K562 (cell line): Measurements from ENCODE around the gene SERGEF. TPM values are rescaled to one million over a fixed set of nuclear protein-coding genes. Genes with fewer than 3 reads are reported as not detected.

Experiments
- ATAC-seq: fragments of 200-7000 bp; cut with Tn5 transposase; 3 replicates; pipeline ENCODE4 v1.9.1; 2020; ENCODE audit warnings: moderate library complexity
- BruUV-seq: library from RNA; stranded (reverse); fragments of 400-500 nt; replicated peaks from 2 replicates; lab custom pipeline; 2021; lab: Mats Ljungman, UMichigan
- CTCF ChIA-PET: fragments of 300-600 bp; formaldehyde crosslinking; extraction: SDS; loops from one replicate; lab custom pipeline; 2021; ENCODE audit warnings: low intra/inter-chr PET ratio; lab: Yijun Ruan, JAX
- POLR2A ChIA-PET: fragments of 300-600, 350-650 bp; sonication (Branson Sonifier 250); formaldehyde crosslinking; extraction: SDS; loops from one replicate; lab custom pipeline; 2021; ENCODE audit warnings: antibody characterized with exemption, inconsistent platforms; lab: Yijun Ruan, JAX
- DNase-seq, 4 experiments: peaks; one replicate each; pipeline versions ENCODE4 v3.0.0 to v3.0.0-alpha.2; 2011 to 2018; ENCODE audit warnings: low spot score in 3 of 4, mixed read lengths in 3 of 4; ENCODE audit errors: extremely low read depth in 1 of 4
- FAIRE-seq: peaks from 2 replicates; lab custom pipeline; 2011; peaks lifted over from hg19 to GRCh38; lab: Jason Lieb, UNC
- H2AFZ ChIP-seq: 2 replicates; pipeline ENCODE4 v1.6.0; 2011; ENCODE audit warnings: low read depth, low read length, control low read depth, inconsistent platforms
- H3K27ac ChIP-seq: fragments of 200-600 bp; 3 replicates; pipeline ENCODE4 v1.8.0; 2011; ENCODE audit warnings: low read depth, mild to moderate bottlenecking, control low read depth, inconsistent platforms, low read length, moderate library complexity, mixed read lengths; ENCODE audit errors: extremely low read depth
- H3K27me3 ChIP-seq, 2 experiments: fragments of 300-600 bp in 1 of 2; 2 replicates in 1 of 2; 3 replicates in 1 of 2; pipeline versions ENCODE4 v1.6.0 to v1.8.0; 2011; ENCODE audit warnings: inconsistent platforms in 2 of 2, low read length in 2 of 2, mild to moderate bottlenecking in 1 of 2, mixed read lengths in 1 of 2, moderate library complexity in 1 of 2; ENCODE audit not compliant: control insufficient read depth in 2 of 2, insufficient read depth in 2 of 2
- H3K36me3 ChIP-seq: fragments of 300-600 bp; 3 replicates; pipeline ENCODE4 v1.8.0; 2011; ENCODE audit warnings: mild to moderate bottlenecking, low read length, inconsistent platforms; ENCODE audit not compliant: control insufficient read depth, insufficient read depth
- H3K4me1 ChIP-seq, 2 experiments: fragments of 200-600 bp in 1 of 2; replicated peaks in 1 of 2; 2 replicates in 1 of 2; 3 replicates in 1 of 2; pipeline versions ENCODE4 v1.5.1 to v1.8.0; 2011; ENCODE audit warnings: inconsistent platforms in 2 of 2, low read length in 2 of 2, mild to moderate bottlenecking in 1 of 2, mixed read lengths in 1 of 2, moderate library complexity in 1 of 2; ENCODE audit not compliant: control insufficient read depth in 2 of 2, insufficient read depth in 2 of 2
- H3K4me2 ChIP-seq: 2 replicates; pipeline ENCODE4 v1.6.1; 2011; ENCODE audit warnings: low read length, control low read depth, inconsistent platforms, mixed read lengths; ENCODE audit not compliant: insufficient read depth
- H3K4me3 ChIP-seq: fragments of 200-600 bp; sonication (generic), shearing (Covaris generic); 2 replicates; pipeline ENCODE4 v1.5.1; 2016; ENCODE audit warnings: control low read depth, inconsistent platforms
- H3K79me2 ChIP-seq: fragments of 200-600 bp; 3 replicates; pipeline ENCODE4 v1.8.0; 2011; ENCODE audit warnings: low read length, inconsistent platforms; ENCODE audit not compliant: control insufficient read depth, insufficient read depth
- H3K9ac ChIP-seq, 2 experiments: 2 replicates each; pipeline versions ENCODE4 v1.6.0 to v1.6.1; 2011; ENCODE audit warnings: low read depth in 2 of 2, low read length in 2 of 2, control low read depth in 1 of 2, inconsistent platforms in 1 of 2, mild to moderate bottlenecking in 1 of 2, mixed read lengths in 1 of 2; ENCODE audit not compliant: insufficient read depth in 1 of 2
- H3K9me1 ChIP-seq: one replicate; pipeline ENCODE4 v1.6.0; 2011; ENCODE audit warnings: inconsistent platforms, mild to moderate bottlenecking, low read length, moderate library complexity; ENCODE audit not compliant: control insufficient read depth, insufficient read depth
- H3K9me3 ChIP-seq: replicated peaks from 2 replicates; pipeline ENCODE4 v1.5.1; 2011; ENCODE audit warnings: low read depth, low read length, inconsistent platforms; ENCODE audit not compliant: control insufficient read depth, insufficient read depth
- H4K20me1 ChIP-seq: replicated peaks from 2 replicates; pipeline ENCODE4 v1.6.1; 2011; ENCODE audit warnings: low read length, inconsistent platforms, mixed read lengths; ENCODE audit not compliant: control insufficient read depth, insufficient read depth
- GTF2B ChIP-seq: IDR thresholded peaks from 2 replicates; pipeline ENCODE4 v1.6.1; 2011; ENCODE audit not compliant: insufficient read length; ENCODE audit errors: extremely low read depth
- HDAC6 ChIP-seq: IDR thresholded peaks from 2 replicates; pipeline ENCODE4 v1.6.1; 2012; ENCODE audit warnings: low read depth, mild to moderate bottlenecking, control low read depth, inconsistent platforms, low read length, moderate library complexity
- IFI16 ChIP-seq: fragments of 250-450 bp; sonication (Bioruptor Pico); IDR thresholded peaks from 2 replicates; pipeline ENCODE4 v2.1.2; 2022; ENCODE audit warnings: mild to moderate bottlenecking, inconsistent platforms
- NFIX ChIP-seq: fragments of 250-450 bp; sonication (Bioruptor Pico); IDR thresholded peaks from 2 replicates; pipeline ENCODE4 v1.4.0; 2020; ENCODE audit warnings: low read depth, mild to moderate bottlenecking, moderate library complexity
- PRPF4 ChIP-seq: fragments of 200-400 bp; formaldehyde crosslinking; IDR thresholded peaks from one replicate; pipeline ENCODE4 v1.6.1; 2017; ENCODE audit warnings: low read length, low read depth, mild to moderate bottlenecking; ENCODE audit not compliant: insufficient read depth, poor library complexity, severe bottlenecking
- RAD21 ChIP-seq, 2 experiments: fragments of 250-450 bp in 1 of 2; fragments of 450-650 bp in 1 of 2; sonication (Bioruptor Pico) in 1 of 2; formaldehyde crosslinking in 1 of 2; IDR thresholded peaks in 1 of 2; conservative IDR thresholded peaks in 1 of 2; 2 replicates each; pipeline versions ENCODE4 v1.4.0 to v1.8.0; 2020 to 2022; ENCODE audit warnings: mild to moderate bottlenecking in 2 of 2, moderate library complexity in 1 of 2
- RBBP5 ChIP-seq: fragments of 200-600 bp; sonication (generic); IDR thresholded peaks from 2 replicates; pipeline ENCODE4 v1.6.1; 2012; ENCODE audit warnings: borderline replicate concordance, mild to moderate bottlenecking, low read length, control low read depth, inconsistent platforms; ENCODE audit not compliant: insufficient read depth, poor library complexity, severe bottlenecking
- ZFPM2 ChIP-seq: fragments of 250-450 bp; sonication (Bioruptor Pico); IDR thresholded peaks from 2 replicates; pipeline ENCODE4 v1.5.1; 2022; ENCODE audit warnings: mild to moderate bottlenecking
- ZNF668 ChIP-seq: fragments of 250-450 bp; sonication (Bioruptor Pico); IDR thresholded peaks from 2 replicates; pipeline ENCODE4 v1.8.0; 2022; ENCODE audit warnings: mild to moderate bottlenecking, inconsistent platforms
- WGBS: fragments of 100-300 bp; shearing (Covaris generic); methylation state at CpG from one replicate; pipeline ENCODE4 v1.1.6; 2016; ENCODE audit warnings: low coverage, mixed read lengths; ENCODE audit not compliant: insufficient coverage; ENCODE audit errors: missing lambda C conversion rate; 5-methylcytosine and 5-hydroxymethylcytosine counted together
- in situ Hi-C: fragments of 300-500 bp; cut with MboI; formaldehyde crosslinking; loops from 4 replicates; pipeline ENCODE4 v1.15.0; 2018; ENCODE audit warnings: inconsistent platforms, mixed read lengths
- intact Hi-C: fragments of 100-400 bp; cut with micrococcal nuclease; formaldehyde crosslinking; loops from 2 replicates; pipeline ENCODE4 v1.14.2; 2022
- polyA plus RNA-seq, 8 experiments: library from polyadenylated mRNA; depleted of rRNA in 4 of 8; stranded (reverse) in 5 of 8; unstranded in 3 of 8; fragments of >200 nt; fragmentation: Nextera tagmentation in 2 of 8; fragmentation: Illumina TruSeq in 1 of 8; extraction: Ambion mirVana in 2 of 8; extraction: Trizol in 1 of 8; gene quantifications; 2 replicates each; pipeline versions ENCODE4 v1.2.1 to v1.2.3, GENCODE V29; 2011 to 2014; ENCODE audit warnings: inconsistent platforms in 1 of 8, missing spikeins in 1 of 8
- total RNA-seq, 7 experiments: library from RNA; depleted of rRNA in 6 of 7; stranded (reverse); fragments of >200 nt in 6 of 7; fragmentation: Illumina TruSeq in 2 of 7; extraction: Trizol in 2 of 7; gene quantifications; 2 replicates each; pipeline versions ENCODE4 v1.2.1 to v1.2.3, GENCODE V29; 2011 to 2021; ENCODE audit warnings: low replicate concordance in 1 of 7
- TF ChIP-seq, protein P1 (sequence below): fragments of 250-450 bp; sonication (Bioruptor Pico); IDR thresholded peaks from 2 replicates; pipeline ENCODE4 v1.9.0; 2021; ENCODE audit warnings: mild to moderate bottlenecking, inconsistent platforms
- TF ChIP-seq, protein P2 (sequence below), 2 experiments: fragments of 450-650 bp in 1 of 2; sonication (generic) in 1 of 2; formaldehyde crosslinking; conservative IDR thresholded peaks; 2 replicates each; pipeline versions ENCODE4 v1.4.0 to v1.8.1; 2020 to 2022; ENCODE audit warnings: mild to moderate bottlenecking in 1 of 2, missing genetic modification reagents in 1 of 2

Gene SERGEF
- total and polyA plus RNA-seq, 9 of the 15 experiments (the other 6 are each of a cell fraction or from before 2014, with no cell fraction given) = 10.2 to 28.0 (median 19.9) TPM

DNA sequence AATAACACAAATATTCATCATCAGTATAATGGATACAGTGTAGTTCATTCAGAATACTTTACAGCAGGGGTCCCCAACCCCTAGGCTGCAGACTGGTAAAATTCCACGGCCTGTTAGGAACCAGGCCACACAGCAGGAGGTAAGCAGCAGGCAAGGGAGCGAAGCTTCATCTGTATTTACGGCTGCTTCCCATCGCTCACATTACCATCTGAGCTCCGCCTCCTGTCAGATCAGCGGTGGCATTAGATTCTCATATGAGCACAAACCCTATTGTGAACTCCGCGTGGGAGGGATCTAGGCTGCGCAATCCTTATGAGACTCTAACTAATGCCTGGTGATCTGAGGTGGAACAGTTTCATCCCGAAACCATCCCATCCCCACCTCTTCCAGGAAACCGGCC lies 125.1 kb downstream of the SERGEF start:
- ChIA-PET POLR2A (no interaction called here), CTCF (no interaction called here)
- H3K9ac ChIP-seq = no peak overlapping the region
- H3K9me1 ChIP-seq = no peaks in the 10 kb centered on the region
- no peaks in the 10 kb centered on the region for H3K9me3 ChIP-seq
- no peak overlapping the region for H3K4me2 ChIP-seq
- DNase-seq (no peak), FAIRE-seq (no peak), ATAC-seq (no peak)
- no peak overlapping the region for H3K4me3 ChIP-seq
- in situ Hi-C loops (loop anchor here (10.0 kb wide), 1 partner anchor 657 kb away; no protein-coding TSS in a partner anchor), intact Hi-C loops (no loop called here)
- WGBS = 78% methylated on average over 11 of the region's 11 CpGs
- H3K79me2 ChIP-seq = no peaks in the 10 kb centered on the region
- no peaks in the 10 kb centered on the region for H3K36me3 ChIP-seq
- H3K27me3 ChIP-seq = no peaks in the 10 kb centered on the region
- H4K20me1 ChIP-seq = no peaks in the 10 kb centered on the region
- no peak overlapping the region for H3K27ac ChIP-seq
- no peak overlapping the region for H2AFZ ChIP-seq
- TF ChIP-seq ZNF668 (CRISPR knock-in tag) = no peak
- TF ChIP-seq IFI16 = no peak
- TF ChIP-seq GTF2B = no peak
- TF ChIP-seq, protein P1, sequence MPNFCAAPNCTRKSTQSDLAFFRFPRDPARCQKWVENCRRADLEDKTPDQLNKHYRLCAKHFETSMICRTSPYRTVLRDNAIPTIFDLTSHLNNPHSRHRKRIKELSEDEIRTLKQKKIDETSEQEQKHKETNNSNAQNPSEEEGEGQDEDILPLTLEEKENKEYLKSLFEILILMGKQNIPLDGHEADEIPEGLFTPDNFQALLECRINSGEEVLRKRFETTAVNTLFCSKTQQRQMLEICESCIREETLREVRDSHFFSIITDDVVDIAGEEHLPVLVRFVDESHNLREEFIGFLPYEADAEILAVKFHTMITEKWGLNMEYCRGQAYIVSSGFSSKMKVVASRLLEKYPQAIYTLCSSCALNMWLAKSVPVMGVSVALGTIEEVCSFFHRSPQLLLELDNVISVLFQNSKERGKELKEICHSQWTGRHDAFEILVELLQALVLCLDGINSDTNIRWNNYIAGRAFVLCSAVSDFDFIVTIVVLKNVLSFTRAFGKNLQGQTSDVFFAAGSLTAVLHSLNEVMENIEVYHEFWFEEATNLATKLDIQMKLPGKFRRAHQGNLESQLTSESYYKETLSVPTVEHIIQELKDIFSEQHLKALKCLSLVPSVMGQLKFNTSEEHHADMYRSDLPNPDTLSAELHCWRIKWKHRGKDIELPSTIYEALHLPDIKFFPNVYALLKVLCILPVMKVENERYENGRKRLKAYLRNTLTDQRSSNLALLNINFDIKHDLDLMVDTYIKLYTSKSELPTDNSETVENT (CRISPR knock-in tag) = no peak
- TF ChIP-seq PRPF4 = no peak
- no peak for TF ChIP-seq RBBP5
- TF ChIP-seq ZFPM2 (CRISPR knock-in tag) = no peak
- TF ChIP-seq RAD21 (CRISPR knock-in tag; conservative IDR thresholded peaks at IDR 0.05 in 1 of 2, IDR thresholded peaks at IDR 0.05 in 1 of 2) = no peak
- no peak for TF ChIP-seq HDAC6
- TF ChIP-seq, protein P2, sequence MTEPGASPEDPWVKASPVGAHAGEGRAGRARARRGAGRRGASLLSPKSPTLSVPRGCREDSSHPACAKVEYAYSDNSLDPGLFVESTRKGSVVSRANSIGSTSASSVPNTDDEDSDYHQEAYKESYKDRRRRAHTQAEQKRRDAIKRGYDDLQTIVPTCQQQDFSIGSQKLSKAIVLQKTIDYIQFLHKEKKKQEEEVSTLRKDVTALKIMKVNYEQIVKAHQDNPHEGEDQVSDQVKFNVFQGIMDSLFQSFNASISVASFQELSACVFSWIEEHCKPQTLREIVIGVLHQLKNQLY (CRISPR knock-in tag; conservative IDR thresholded peaks at IDR 0.05) = no peak
- no peak for TF ChIP-seq NFIX (CRISPR knock-in tag)
- BruUV-seq = no TSS peak
- H3K4me1 ChIP-seq = no peaks in the 10 kb centered on the region
